Measurements from ENCODE around the gene CD36.

CD36 gene

GRCh38 chr7:80629023-80629422, 9.4 kb upstream of the CD36 start:
- no peak for DNase-seq

GRCh38 chr7:80630608-80631405, 7.6 kb upstream of the CD36 start:
- no peak for DNase-seq

- DNase-seq: no peak
Measured at GRCh38 chr7:80631421-80631820, 7.0 kb upstream of the CD36 start.

GRCh38 chr7:80632139-80632538, 6.3 kb upstream of the CD36 start:
- DNase-seq: no peak

GRCh38 chr7:80632819-80633218, 5.6 kb upstream of the CD36 start:
- no peak for DNase-seq

GRCh38 chr7:80634505-80634904, 3.9 kb upstream of the CD36 start:
- DNase-seq: no peak

GRCh38 chr7:80635533-80635932, 2.9 kb upstream of the CD36 start:
- no peak for DNase-seq

GRCh38 chr7:80635998-80636397, 2.4 kb upstream of the CD36 start:
- no peak for DNase-seq

GRCh38 chr7:80636709-80637108, 1.7 kb upstream of the CD36 start:
- DNase-seq: no peak

GRCh38 chr7:80637454-80637853, 988 bp upstream of the CD36 start:
- DNase-seq: no peak

- no peak for DNase-seq
Measured at GRCh38 chr7:80639011-80639410, 569 bp downstream of the CD36 start.

GRCh38 chr7:80640846-80641245, 2.4 kb downstream of the CD36 start:
- DNase-seq: no peak

- DNase-seq: no peak
Measured at GRCh38 chr7:80641548-80641947, 3.1 kb downstream of the CD36 start.

- DNase-seq: no peak
Measured at GRCh38 chr7:80642871-80643270, 4.4 kb downstream of the CD36 start.

- DNase-seq: no peak
Measured at GRCh38 chr7:80643336-80643915, 5.0 kb downstream of the CD36 start.

- DNase-seq: no peak
Measured at GRCh38 chr7:80644054-80644453, 5.6 kb downstream of the CD36 start.

- no peak for DNase-seq
Measured at GRCh38 chr7:80646083-80646865, 7.8 kb downstream of the CD36 start.

- DNase-seq: no peak
Measured at GRCh38 chr7:80647436-80647835, 9.0 kb downstream of the CD36 start.

- no peak for DNase-seq
Measured at GRCh38 chr7:80648031-80648600, 9.7 kb downstream of the CD36 start.

GRCh38 chr7:80649011-80649410, 10.6 kb downstream of the CD36 start:
- no peak for DNase-seq

GRCh38 chr7:80650030-80650429, 11.6 kb downstream of the CD36 start:
- DNase-seq: no peak

- no peak for DNase-seq
Measured at GRCh38 chr7:80651471-80651870, 13.0 kb downstream of the CD36 start.

GRCh38 chr7:80653244-80653643, 14.8 kb downstream of the CD36 start:
- DNase-seq: no peak
